OCI-LY1 (cell line): ENCODE data around the gene ALS2.

Experiments
- H2AFZ ChIP-seq: fragments of 200-600 bp; sonication (generic), shearing (Covaris generic); 2 replicates; pipeline ENCODE4 v1.6.0; 2014; ENCODE audit warnings: antibody characterized with exemption, mild to moderate bottlenecking, low read length
- H3F3A ChIP-seq: fragments of 200-600 bp; sonication (generic), shearing (Covaris generic); 2 replicates; pipeline ENCODE4 v1.6.0; 2014; ENCODE audit warnings: mild to moderate bottlenecking, antibody characterized with exemption, low read length, moderate library complexity; ENCODE audit not compliant: insufficient read depth
- H3K27ac ChIP-seq: fragments of 200-600 bp; sonication (generic); 2 replicates; pipeline ENCODE4 v1.5.1; 2014; ENCODE audit warnings: low read length, mixed run types, mild to moderate bottlenecking, low read depth; ENCODE audit not compliant: poor library complexity, severe bottlenecking
- H3K27me3 ChIP-seq: fragments of 200-600 bp; sonication (generic); 2 replicates; pipeline ENCODE4 v1.6.0; 2014; ENCODE audit warnings: antibody characterized with exemption, mild to moderate bottlenecking, low read length, moderate library complexity; ENCODE audit not compliant: insufficient read depth
- H3K36me3 ChIP-seq: fragments of 200-600 bp; sonication (generic); 2 replicates; pipeline ENCODE4 v1.6.1; 2014; ENCODE audit warnings: mild to moderate bottlenecking, antibody characterized with exemption, low read length, moderate library complexity, mixed read lengths; ENCODE audit not compliant: insufficient read depth
- H3K4me1 ChIP-seq: fragments of 200-600 bp; sonication (generic); 2 replicates; pipeline ENCODE4 v1.5.1; 2014; ENCODE audit warnings: mild to moderate bottlenecking, low read length, moderate library complexity; ENCODE audit not compliant: insufficient read depth, severe bottlenecking
- H3K4me2 ChIP-seq: fragments of 200-600 bp; sonication (generic), shearing (Covaris generic); 2 replicates; pipeline ENCODE4 v1.6.1; 2014; ENCODE audit warnings: low read length
- H3K4me3 ChIP-seq: fragments of 200-600 bp; sonication (generic); 2 replicates; pipeline ENCODE4 v1.5.1; 2014; ENCODE audit warnings: low read length, low read depth, mild to moderate bottlenecking, mixed read lengths; ENCODE audit not compliant: poor library complexity, severe bottlenecking
- H3K79me2 ChIP-seq: fragments of 200-600 bp; shearing (Covaris generic); 2 replicates; pipeline ENCODE4 v1.6.1; 2016; ENCODE audit warnings: mixed run types, low read length, mixed read lengths; ENCODE audit not compliant: insufficient read depth
- H3K9ac ChIP-seq: fragments of 200-600 bp; sonication (generic), shearing (Covaris generic); 2 replicates; pipeline ENCODE4 v1.6.1; 2014; ENCODE audit warnings: mild to moderate bottlenecking, low read length, mixed read lengths
- H3K9me2 ChIP-seq: fragments of 200-600 bp; sonication (generic), shearing (Covaris generic); 2 replicates; pipeline ENCODE4 v1.6.1; 2014; ENCODE audit warnings: low read depth, mild to moderate bottlenecking, low read length, mixed read lengths
- H3K9me3 ChIP-seq: fragments of 200-600 bp; shearing (Covaris generic); 2 replicates; pipeline ENCODE4 v1.6.1; 2014; ENCODE audit warnings: low read length, mixed read lengths
- H4K20me1 ChIP-seq: fragments of 200-600 bp; sonication (generic), shearing (Covaris generic); 2 replicates; pipeline ENCODE4 v1.6.0; 2016; ENCODE audit warnings: mild to moderate bottlenecking, low read length; ENCODE audit not compliant: insufficient read depth
- EZH2 ChIP-seq: fragments of 200-600 bp; sonication (generic), shearing (Covaris generic); IDR thresholded peaks from 2 replicates; pipeline ENCODE4 v1.8.0; 2017; ENCODE audit warnings: borderline replicate concordance, mixed run types, mild to moderate bottlenecking, antibody characterized with exemption, low read length, moderate library complexity, mixed read lengths
- TF ChIP-seq, protein P1 (sequence below): fragments of 200-600 bp; sonication (generic), shearing (Covaris generic); IDR thresholded peaks from 2 replicates; pipeline ENCODE4 v1.5.1; 2017; ENCODE audit warnings: mild to moderate bottlenecking, antibody characterized with exemption, low read length, moderate library complexity, mixed read lengths

The ALS2 gene

DNA sequence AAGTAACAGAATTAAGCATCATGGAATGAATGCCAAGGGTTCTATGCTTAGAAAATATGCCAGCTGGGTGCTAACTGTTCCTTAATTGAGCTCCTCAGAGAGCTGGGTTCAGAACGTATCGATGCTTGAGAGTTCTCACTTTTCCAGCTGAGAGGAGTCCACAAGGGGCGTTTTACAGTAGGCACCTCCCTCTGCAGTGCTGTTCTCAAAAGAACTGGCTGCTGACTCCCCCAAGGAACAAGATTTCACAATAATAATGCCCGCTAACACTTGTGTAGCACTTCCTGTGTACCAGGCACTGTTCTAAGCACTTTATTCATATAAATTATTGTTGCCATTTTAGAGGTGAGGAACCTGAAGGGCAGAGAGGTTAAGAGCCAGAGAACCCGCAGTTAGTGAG is 119.4 kb downstream of the ALS2 start:
- H3K4me1 ChIP-seq = no peaks in the 10 kb centered on the region
- no peaks in the 10 kb centered on the region for H3K9me3 ChIP-seq
- H4K20me1 ChIP-seq = no peaks in the 10 kb centered on the region
- H3F3A ChIP-seq = no peaks in the 10 kb centered on the region
- no peak overlapping the region for H3K4me2 ChIP-seq
- H3K27me3 ChIP-seq = no peaks in the 10 kb centered on the region
- no peak overlapping the region for H2AFZ ChIP-seq
- no peaks in the 10 kb centered on the region for H3K79me2 ChIP-seq
- no peaks in the 10 kb centered on the region for H3K36me3 ChIP-seq
- H3K9ac ChIP-seq = no peak overlapping the region
- no peak overlapping the region for H3K4me3 ChIP-seq
- H3K27ac ChIP-seq = no peak overlapping the region
- TF ChIP-seq, protein P1, sequence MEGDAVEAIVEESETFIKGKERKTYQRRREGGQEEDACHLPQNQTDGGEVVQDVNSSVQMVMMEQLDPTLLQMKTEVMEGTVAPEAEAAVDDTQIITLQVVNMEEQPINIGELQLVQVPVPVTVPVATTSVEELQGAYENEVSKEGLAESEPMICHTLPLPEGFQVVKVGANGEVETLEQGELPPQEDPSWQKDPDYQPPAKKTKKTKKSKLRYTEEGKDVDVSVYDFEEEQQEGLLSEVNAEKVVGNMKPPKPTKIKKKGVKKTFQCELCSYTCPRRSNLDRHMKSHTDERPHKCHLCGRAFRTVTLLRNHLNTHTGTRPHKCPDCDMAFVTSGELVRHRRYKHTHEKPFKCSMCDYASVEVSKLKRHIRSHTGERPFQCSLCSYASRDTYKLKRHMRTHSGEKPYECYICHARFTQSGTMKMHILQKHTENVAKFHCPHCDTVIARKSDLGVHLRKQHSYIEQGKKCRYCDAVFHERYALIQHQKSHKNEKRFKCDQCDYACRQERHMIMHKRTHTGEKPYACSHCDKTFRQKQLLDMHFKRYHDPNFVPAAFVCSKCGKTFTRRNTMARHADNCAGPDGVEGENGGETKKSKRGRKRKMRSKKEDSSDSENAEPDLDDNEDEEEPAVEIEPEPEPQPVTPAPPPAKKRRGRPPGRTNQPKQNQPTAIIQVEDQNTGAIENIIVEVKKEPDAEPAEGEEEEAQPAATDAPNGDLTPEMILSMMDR = no peak
- TF ChIP-seq EZH2 = no peak
- no peaks in the 10 kb centered on the region for H3K9me2 ChIP-seq

DNA sequence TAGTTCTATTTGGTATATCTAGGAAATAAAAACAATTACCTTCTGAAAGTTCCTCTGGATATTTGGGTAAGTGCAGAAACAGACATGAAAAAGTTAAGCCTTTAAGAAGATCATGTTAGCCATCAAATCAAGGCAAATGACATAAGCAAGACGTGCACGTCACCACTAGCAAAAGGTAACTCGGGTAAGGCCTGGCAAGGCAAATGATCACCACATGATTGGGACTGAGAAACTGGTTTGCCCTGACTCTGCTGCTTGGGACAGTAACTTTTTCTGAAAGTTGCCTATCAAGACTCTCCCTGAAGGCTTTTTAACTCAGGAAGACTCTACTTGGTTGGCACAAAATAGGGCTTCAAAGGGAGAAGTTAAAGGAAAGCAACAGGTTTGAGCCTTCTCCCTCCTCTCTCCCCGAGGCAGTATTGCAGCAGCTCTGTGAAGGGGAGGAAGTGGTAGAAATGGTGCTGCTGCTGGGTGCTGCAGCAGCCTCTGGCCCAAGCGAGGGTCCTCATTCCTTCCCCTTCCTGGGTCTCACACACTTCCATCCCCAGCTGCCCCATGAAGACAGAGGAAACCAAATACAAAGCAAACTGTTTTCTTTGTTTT is 120.3 kb downstream of the ALS2 start:
- Histone ChIP-seq H3K9ac (no peak overlapping the region), H3K36me3 (no peaks in the 10 kb centered on the region), H2AFZ (no peak overlapping the region), H3K4me2 (no peak overlapping the region), H3K27me3 (no peaks in the 10 kb centered on the region), H3K9me3 (no peaks in the 10 kb centered on the region), H3F3A (no peaks in the 10 kb centered on the region), H4K20me1 (no peaks in the 10 kb centered on the region), H3K27ac (no peak overlapping the region), H3K9me2 (no peaks in the 10 kb centered on the region), H3K79me2 (no peaks in the 10 kb centered on the region), H3K4me3 (no peak overlapping the region), H3K4me1 (no peaks in the 10 kb centered on the region)
- TF ChIP-seq, protein P1 = no peak
- TF ChIP-seq EZH2 = no peak

DNA sequence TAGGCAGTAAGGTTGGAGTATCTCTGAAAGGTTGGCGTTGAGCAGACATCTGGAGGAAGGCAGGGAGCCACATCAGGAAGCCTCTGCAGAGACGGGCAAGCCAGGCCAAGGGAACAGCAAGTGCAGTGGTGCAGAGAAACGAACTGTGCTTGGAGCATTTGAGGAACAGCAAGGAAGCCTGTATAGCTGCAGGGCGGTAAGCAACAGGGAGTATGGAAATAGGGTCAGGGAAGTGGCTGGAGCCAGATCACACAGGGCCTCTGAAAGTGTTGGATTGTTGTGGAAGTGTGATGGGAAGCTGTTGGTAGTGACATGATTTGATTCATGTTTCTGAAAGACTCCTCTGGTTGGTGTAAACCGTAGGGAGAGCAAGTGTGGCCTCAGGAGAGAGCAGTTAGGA is 124.0 kb downstream of the ALS2 start:
- Histone ChIP-seq H4K20me1 (no peaks in the 10 kb centered on the region), H3K79me2 (no peaks in the 10 kb centered on the region), H3K4me1 (no peaks in the 10 kb centered on the region), H3K27me3 (no peaks in the 10 kb centered on the region), H3K9ac (no peak overlapping the region), H3K4me2 (no peak overlapping the region), H3K9me3 (no peaks in the 10 kb centered on the region), H3K36me3 (no peaks in the 10 kb centered on the region), H3F3A (no peaks in the 10 kb centered on the region), H3K4me3 (no peak overlapping the region), H2AFZ (no peak overlapping the region), H3K9me2 (no peaks in the 10 kb centered on the region), H3K27ac (no peak overlapping the region)
- TF ChIP-seq, protein P1 = no peak
- no peak for TF ChIP-seq EZH2
